H1 (cell line): ENCODE data around the gene RICTOR.

Experiments
- ATF2 ChIP-seq: IDR thresholded peaks from 2 replicates; pipeline ENCODE4 v1.6.1; 2012; ENCODE audit warnings: low read length, inconsistent platforms
- CTCF ChIP-seq, 3 experiments: IDR thresholded peaks; 1 replicate in 2 of 3; 2 replicates in 1 of 3; pipeline versions ENCODE4 v1.5.1 to v1.6.1; 2011; ENCODE audit warnings: low read length in 3 of 3, mild to moderate bottlenecking in 3 of 3, inconsistent platforms in 2 of 3, low read depth in 1 of 3, moderate library complexity in 1 of 3; ENCODE audit not compliant: insufficient read depth in 1 of 3; ENCODE audit errors: control extremely low read depth in 1 of 3
- EZH2 ChIP-seq: fragments of 200-600 bp; sonication (generic); IDR thresholded peaks from 2 replicates; pipeline ENCODE4 v1.7.1; 2012; ENCODE audit warnings: low read depth, mild to moderate bottlenecking, moderate library complexity, low read length, inconsistent platforms; ENCODE audit not compliant: severe bottlenecking
- FOSL1 ChIP-seq: IDR thresholded peaks from 2 replicates; pipeline ENCODE4 v1.6.1; 2011; ENCODE audit warnings: mild to moderate bottlenecking, low read depth, low read length, moderate library complexity; ENCODE audit not compliant: insufficient read depth
- PHF8 ChIP-seq: fragments of 200-600 bp; sonication (generic); conservative IDR thresholded peaks from 2 replicates; pipeline ENCODE4 v1.7.1; 2012; ENCODE audit warnings: low read depth, mild to moderate bottlenecking, inconsistent platforms, low read length, moderate library complexity
- POLR2A ChIP-seq, 2 experiments: IDR thresholded peaks; 1 replicate in 1 of 2; 2 replicates in 1 of 2; pipeline ENCODE4 v1.6.1; 2011; ENCODE audit warnings: low read depth in 2 of 2, low read length in 2 of 2, mild to moderate bottlenecking in 2 of 2; ENCODE audit errors: control extremely low read depth in 1 of 2
- POLR2AphosphoS5 ChIP-seq: IDR thresholded peaks from 2 replicates; pipeline ENCODE4 v1.6.1; 2011; ENCODE audit warnings: low read depth, low read length
- RFX5 ChIP-seq: IDR thresholded peaks from 2 replicates; pipeline ENCODE4 v1.6.1; 2011; ENCODE audit warnings: low read depth, low read length, improper control_type of control experiment, borderline replicate concordance
- SP1 ChIP-seq: IDR thresholded peaks from 2 replicates; pipeline ENCODE4 v1.6.1; 2011; ENCODE audit warnings: low read depth, low read length
- TAF1 ChIP-seq: IDR thresholded peaks from 2 replicates; pipeline ENCODE4 v1.6.1; 2011; ENCODE audit warnings: mild to moderate bottlenecking, low read depth, low read length
- USF2 ChIP-seq: IDR thresholded peaks from 2 replicates; pipeline ENCODE4 v1.6.1; 2011; ENCODE audit warnings: low read length, improper control_type of control experiment

GRCh38 chr5:38978036-38978435 is 96.2 kb downstream of the RICTOR start:
- no peak for TF ChIP-seq CTCF (IDR thresholded peaks at IDR 0.05; ENCODE audit: control extremely low read depth in 1 of 3, insufficient read depth in 1 of 3, low read depth in 1 of 3, low read length in 3 of 3)
- no peak for TF ChIP-seq POLR2A (IDR thresholded peaks at IDR 0.05; ENCODE audit: control extremely low read depth in 1 of 2, low read depth in 2 of 2, low read length in 2 of 2)
- TF ChIP-seq EZH2 = no peak
- no peak for TF ChIP-seq ATF2
- TF ChIP-seq FOSL1 = no peak
- TF ChIP-seq TAF1 = no peak
- no peak for TF ChIP-seq PHF8
- TF ChIP-seq RFX5 = no peak
- TF ChIP-seq USF2 = no peak
- TF ChIP-seq POLR2AphosphoS5 = no peak
- no peak for TF ChIP-seq SP1
